ENCODE measurements around the gene AHNAK2. TPM values are rescaled to one million over a fixed set of nuclear protein-coding genes. Genes with fewer than 3 reads are reported as not detected.
A peak's percentile ranks its signal among the peaks of the same experiment; 100 is the strongest.

The AHNAK2 gene
- total RNA-seq, 6 experiments from 2014 or later = 50.2 to 76.2 (median 73.7) TPM

- peaks cover 6% of the 10 kb centered on the region; the same call in 1 of the 2 replicates for H3K27me3 Mint-ChIP-seq (ENCODE audit: insufficient read depth)
- peaks cover 16% of the 10 kb centered on the region for H3K36me3 Mint-ChIP-seq (ENCODE audit: low read depth)
- DNase-seq = no peak
- no peak overlapping the region for H3K4me3 Mint-ChIP-seq
- TF ChIP-seq CTCF (IDR thresholded peaks at IDR 0.05) = no peak
- H3K9me3 Mint-ChIP-seq = no peaks in the 10 kb centered on the region
- H3K27ac Mint-ChIP-seq = no peak overlapping the region
- H3K4me1 Mint-ChIP-seq (ENCODE audit: low read depth) = peaks cover 12% of the 10 kb centered on the region
These were observed 11.2 kb upstream of the AHNAK2 start for GRCh38 chr14:104989236-104989950.

GRCh38 chr14:104986487-104987164, 8.5 kb upstream of the AHNAK2 start:
- no peak for TF ChIP-seq CTCF (IDR thresholded peaks at IDR 0.05)
- Mint-ChIP-seq H3K36me3 (ENCODE audit: low read depth) (no peaks in the 10 kb centered on the region), H3K4me1 (ENCODE audit: low read depth) (peaks cover 12% of the 10 kb centered on the region), H3K27ac (peak overlapping the region; percentile 70; the same call in 1 of the 2 replicates), H3K27me3 (ENCODE audit: insufficient read depth) (no peaks in the 10 kb centered on the region), H3K4me3 (peak overlapping the region; percentile 78), H3K9me3 (no peaks in the 10 kb centered on the region)
- DNase-seq = no peak

- no peak for TF ChIP-seq CTCF (IDR thresholded peaks at IDR 0.05)
- H3K27ac Mint-ChIP-seq = peak within 1 kb of the TSS; percentile 70
- no peaks in the 10 kb centered on the region for H3K36me3 Mint-ChIP-seq (ENCODE audit: low read depth)
These were observed 7.7 kb upstream of the AHNAK2 start, which contains the start of gene CLBA1 for GRCh38 chr14:104985675-104986486. Gene CLBA1, plus strand, starts transcription at chr14:104985788. Its CDS starts 644 bp downstream, at chr14:104986432.

DNA sequence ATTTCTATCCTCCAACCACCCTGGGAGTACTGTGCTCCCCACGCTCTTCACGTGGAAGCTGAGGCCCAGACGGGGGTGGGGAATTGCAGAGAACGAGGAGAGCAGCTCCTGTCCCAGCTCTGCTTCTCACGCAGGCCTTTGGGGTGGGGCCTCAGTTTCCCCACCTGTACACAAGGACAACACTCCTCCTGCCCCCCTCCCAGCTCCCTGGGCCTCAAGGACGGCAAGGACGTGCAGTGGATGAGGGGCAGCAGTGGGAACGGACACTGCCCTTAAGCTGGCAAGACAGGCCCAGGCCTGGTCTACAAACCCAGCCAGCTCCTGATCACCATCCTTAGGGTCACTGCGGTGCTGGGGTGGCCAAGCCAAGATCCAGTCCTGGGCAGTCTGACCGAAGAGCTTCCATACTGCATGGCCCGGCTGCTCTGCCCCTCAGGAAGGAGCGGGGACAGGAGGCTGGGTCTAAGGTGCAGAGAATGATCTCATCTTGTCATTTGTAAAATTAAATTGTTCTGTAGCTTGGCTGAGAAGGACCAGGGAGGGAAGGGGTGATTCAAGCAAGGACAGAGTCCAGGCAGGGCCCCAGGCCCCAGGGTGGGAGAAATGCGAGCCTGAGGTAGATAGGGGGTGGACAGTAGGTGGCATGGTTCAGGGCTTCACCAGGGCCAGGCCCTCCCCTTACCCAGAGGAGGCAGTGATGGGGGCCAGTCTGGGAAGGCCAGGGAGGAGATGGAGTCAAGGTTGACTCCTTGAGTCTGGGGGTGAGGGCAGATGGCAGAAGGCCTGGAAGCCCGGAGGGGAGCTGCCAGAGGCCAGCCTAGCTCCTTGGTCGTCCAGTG, 6.1 kb upstream of the AHNAK2 start:
- H3K27ac Mint-ChIP-seq = peak overlapping the region; percentile 63
- H3K4me3 Mint-ChIP-seq = peak overlapping the region; percentile 53
- no peaks in the 10 kb centered on the region for H3K36me3 Mint-ChIP-seq (ENCODE audit: low read depth)
- H3K9me3 Mint-ChIP-seq = no peaks in the 10 kb centered on the region
- no peak for DNase-seq
- peaks cover 12% of the 10 kb centered on the region for H3K4me1 Mint-ChIP-seq (ENCODE audit: low read depth)
- no peaks in the 10 kb centered on the region; the same call in 1 of the 2 replicates for H3K27me3 Mint-ChIP-seq (ENCODE audit: insufficient read depth)
- no peak for TF ChIP-seq CTCF (IDR thresholded peaks at IDR 0.05)

More at GRCh38 chr14:104985675-104986486, 7.7 kb upstream of the AHNAK2 start, which contains the start of gene CLBA1:
- DNase-seq = peak; percentile 80
- H3K4me3 Mint-ChIP-seq = peak within 1 kb of the TSS; percentile 78
- peaks cover 12% of the 10 kb centered on the region for H3K4me1 Mint-ChIP-seq (ENCODE audit: low read depth)
- no peaks in the 10 kb centered on the region for H3K27me3 Mint-ChIP-seq (ENCODE audit: insufficient read depth)
- no peaks in the 10 kb centered on the region for H3K9me3 Mint-ChIP-seq

All from HFFc6 (cell line).